DMS114 treated with DMSO at 0.1 percent for 48 hours (cell line): ENCODE results near the gene DRG2.
A peak's percentile ranks its signal among the peaks of the same experiment; 100 is the strongest.

Experiments used
- DNase-seq: peaks from one replicate; lab custom pipeline; 2025; ENCODE audit not compliant: unreplicated experiment; lab: John Stamatoyannopoulos, UW

DRG2 gene, protein sequence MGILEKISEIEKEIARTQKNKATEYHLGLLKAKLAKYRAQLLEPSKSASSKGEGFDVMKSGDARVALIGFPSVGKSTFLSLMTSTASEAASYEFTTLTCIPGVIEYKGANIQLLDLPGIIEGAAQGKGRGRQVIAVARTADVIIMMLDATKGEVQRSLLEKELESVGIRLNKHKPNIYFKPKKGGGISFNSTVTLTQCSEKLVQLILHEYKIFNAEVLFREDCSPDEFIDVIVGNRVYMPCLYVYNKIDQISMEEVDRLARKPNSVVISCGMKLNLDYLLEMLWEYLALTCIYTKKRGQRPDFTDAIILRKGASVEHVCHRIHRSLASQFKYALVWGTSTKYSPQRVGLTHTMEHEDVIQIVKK

DNA sequence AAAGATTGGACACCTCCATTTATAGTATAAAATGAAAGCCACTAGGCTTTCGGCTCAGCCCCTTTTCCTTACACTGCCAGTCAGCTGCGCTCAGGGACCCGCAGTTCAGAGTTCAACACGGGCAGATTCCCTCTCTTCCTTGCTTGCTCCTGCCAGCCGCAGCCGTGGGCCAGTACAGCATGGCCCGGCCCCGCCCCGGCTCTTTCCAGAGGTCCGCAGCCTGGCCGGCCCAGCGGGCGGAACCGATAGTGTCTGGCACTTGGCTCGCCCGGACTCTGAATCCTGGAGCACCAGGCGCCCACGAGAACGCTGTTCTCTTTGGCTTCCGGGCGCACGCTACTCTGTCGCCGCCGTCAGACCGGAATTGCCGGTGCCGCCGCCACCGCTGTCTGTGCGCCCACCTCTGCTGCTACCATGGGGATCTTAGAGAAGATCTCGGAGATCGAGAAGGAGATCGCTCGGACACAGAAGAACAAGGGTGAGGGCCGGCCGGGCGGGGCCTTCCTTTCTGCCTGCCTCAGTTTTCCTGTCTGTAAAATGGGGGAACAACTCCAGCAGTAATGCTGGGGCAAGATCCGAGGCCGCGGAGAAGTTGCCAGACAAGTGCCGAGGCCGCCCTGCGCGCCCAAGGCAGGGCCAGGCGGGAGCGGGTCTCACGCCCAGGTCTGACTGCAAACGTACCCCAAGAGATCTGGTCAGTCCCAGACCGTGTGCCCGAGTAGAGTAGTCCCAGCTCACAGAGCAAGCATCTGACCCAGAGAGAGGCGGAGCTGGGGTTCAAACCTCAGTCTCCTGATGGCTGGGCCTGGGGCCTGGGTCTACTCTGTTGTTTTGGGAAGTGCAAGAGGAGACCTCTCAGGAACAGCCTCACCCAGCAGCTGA, at the start of gene DRG2:
DRG2 (plus strand) TSS at position 339 of the 882 bp plus-strand sequence; CDS start at position 415, 76 bp downstream.
- peak; percentile 28 for DNase-seq

DNA sequence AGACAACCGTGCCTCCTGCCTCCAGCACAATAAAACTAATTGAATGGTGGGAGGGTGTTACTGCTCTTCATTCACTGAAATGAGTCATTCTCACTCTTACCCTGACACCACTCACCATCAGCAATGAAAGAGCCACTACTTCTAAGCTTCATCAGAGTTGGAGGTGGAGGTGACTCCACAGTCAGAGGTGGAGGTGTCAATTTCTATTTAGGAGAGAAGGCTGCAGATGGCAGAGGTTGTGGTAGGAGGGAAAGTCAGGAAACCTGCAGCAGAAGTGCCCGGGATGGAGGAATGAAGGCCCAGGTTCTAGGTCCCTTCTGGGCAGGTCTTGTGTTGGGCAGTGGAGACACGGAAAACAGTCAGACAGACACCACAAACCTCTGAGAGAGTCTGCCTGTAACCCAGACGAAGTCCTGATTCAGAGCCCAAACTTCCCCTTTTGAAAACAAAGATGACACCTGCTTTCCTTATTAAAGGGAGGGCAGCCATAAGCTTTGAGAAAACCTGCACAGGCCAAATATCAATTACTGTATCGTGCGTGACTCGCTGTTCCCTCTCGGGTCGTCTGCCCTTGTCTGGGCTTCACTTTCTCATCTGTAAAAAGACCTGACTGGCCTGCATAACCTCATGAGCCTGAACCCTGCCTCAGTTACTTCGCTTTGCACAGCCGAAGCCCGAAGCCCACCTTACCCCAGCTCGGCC, 49.4 kb upstream of the DRG2 start:
- no peak for DNase-seq

DNA sequence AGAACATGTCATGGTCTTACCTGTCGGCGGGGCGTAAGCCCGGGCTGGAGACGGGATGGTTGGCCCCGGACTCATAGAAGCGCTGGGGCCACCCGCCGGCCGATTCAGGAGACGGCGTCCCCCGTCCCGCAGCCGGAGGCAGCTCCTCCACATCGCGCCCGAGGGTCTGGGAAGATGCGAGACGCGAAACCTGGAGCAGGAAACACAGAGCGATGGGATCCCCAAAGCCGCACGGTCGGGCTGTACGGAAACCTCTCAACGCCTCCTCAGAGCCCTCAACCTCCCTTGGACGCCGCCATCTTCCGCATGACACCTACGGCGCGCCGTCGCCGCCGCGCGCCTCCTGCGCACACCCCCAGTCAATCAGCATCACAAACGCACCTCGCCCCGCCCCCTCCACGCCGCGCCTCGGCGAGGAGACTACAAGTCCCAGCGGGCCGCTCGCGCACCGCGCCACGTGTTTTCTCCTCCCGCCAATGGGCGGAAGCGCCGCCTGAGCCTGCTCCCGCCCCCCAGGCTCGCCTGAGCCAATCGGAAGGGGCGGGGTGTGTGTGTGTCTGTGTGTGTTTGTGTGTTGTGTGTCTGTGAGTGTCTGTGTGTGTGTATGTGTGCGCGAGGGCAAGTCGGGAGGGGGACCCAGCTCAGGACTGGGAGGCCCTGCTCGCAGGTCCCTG, 48.8 kb upstream of the DRG2 start, which contains the start of the genes ATPAF2 and GID4:
ATPAF2 (minus strand) TSS at position 308 of the 674 bp plus-strand sequence; CDS start at position 153, 155 bp downstream.
GID4 (plus strand) TSS at position 548 of the 674 bp plus-strand sequence; CDS start at position 605, 57 bp downstream.
- DNase-seq, result peak; percentile 65

DNA sequence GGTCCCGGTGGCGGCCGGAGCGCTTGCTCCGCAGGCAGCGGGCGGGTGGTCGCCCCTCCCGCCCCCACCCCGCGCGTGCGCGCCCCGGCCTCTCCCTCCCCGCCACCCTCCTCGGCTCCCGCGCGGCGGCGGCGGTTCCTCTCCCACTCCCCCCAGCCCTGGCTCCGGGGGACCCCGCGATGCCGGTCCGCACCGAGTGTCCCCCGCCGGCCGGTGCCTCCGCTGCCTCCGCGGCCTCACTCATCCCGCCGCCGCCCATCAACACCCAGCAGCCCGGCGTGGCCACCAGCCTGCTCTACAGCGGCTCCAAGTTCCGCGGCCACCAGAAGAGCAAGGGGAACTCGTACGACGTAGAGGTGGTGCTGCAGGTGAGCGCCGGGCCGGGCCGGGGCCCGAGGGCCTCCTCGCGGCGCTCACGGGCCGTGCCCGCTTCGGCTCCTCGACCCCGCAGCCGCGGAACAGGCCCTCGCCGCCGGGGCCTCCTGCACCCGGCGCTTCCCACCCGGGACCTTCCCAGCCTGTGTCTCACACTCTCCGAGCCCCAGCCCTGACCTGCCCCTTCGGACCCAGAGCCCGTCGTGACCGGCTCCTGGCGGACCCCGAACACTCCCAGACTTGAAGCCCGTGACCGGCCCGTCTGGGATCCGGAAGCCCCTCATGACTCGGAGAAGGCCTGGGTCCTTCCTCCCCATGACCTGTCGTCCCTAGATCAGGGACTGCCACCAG, 48.0 kb upstream of the DRG2 start:
- no peak for DNase-seq

DNA sequence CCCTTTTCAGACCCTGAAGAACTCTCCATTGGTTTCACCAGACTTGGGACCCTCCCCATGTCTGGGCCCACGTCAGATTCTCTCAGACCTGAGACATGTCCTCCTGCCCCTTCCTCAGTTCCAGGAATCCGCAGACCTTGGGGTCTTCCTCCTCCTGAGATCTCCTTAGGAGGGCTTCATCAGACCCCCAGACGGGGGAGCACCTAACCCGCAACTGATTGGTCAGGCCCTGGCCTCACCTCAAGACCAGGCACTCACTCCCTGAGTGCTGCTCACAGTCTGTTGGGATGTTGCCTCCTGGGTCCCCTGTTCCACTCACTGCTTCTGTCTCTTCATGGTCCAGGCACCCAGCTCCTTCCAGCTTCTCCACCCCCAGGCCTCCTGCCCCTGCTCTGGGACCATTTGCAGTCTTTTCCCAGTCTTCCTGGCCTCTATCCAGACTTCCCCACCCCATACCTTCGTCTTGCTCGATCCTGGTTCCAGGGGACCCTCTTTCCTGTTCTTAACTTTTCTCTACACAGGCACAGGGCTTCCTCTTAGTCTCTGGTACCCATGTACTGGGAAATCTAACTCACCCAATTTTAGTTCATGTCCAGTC, 47.4 kb upstream of the DRG2 start:
- DNase-seq, result no peak

DNA sequence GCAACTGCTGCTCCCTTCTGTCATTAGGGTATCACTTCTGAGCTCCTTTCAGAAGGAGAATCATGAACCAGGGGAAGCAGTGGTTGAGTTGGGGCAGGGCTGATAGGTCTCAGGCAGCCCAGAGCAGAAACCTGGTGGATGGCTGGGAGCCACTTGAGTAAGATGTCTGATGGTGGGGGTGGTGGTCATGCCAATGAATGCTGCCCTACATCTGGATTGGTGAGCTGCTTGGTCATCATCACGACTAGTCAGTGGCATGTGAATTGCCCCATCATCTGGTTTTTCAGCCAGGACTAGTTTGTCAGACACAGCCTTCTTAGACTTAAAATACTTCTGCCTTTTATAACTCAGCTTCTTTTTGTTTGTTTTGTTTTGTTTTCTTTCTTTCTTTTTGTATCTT, 46.0 kb upstream of the DRG2 start:
- DNase-seq, result no peak

DNA sequence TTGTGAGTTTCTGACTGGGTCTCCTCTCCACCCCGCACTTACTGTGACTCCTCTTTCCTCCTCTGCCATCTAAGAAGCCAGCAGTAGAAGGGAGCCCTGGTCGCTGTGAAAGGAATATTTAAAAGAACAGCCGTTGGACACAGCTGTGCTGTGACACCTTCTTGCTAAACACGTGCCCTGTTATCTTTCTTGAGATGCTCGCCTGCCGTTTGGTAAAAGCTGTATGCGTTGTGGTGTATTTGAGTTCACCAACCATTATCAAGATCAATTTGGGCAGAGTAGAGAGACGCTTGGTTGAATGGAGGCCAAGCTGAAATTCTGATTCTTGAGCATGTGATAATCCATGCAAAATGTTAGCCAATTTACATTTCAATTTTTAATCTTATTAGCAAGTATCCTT, 44.8 kb upstream of the DRG2 start:
- DNase-seq, result no peak

DNA sequence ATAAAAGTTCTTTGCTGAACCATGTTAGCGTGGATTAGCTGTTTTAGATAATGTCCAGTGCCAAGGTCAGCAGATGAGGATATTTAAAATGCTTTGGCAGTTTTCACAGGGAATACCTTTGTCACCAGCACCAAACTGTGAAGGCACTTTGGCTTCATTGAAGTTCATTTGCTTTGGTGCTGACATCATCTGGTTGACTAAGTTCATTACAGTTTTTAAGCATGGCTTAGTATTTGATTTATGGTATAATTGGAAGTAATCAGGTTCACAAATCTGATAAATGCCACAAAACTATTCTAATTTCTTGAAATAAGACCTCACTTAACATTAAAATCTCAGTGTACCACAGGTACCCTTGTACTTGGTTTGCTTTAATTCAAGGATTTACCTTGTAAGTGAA, 44.3 kb upstream of the DRG2 start:
- DNase-seq, result no peak

DNA sequence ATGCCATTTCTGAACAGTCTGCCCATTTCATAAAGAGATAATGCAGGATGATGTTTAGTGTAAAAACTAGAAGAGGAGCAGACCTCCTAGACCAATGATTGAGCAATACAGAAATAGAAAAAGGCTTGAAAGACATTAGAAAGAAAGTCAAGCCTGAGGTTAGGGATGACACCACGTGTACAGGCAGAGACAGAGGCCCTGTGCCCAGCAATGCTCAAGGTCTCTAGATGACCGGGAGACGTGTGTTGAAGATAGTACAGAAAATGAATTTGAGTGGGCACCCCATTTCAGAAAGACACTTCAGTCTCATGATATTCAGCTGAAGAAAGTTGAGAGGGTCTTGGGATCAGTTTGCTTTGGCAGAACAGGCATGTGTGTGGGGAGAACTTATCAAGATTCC, 43.1 kb upstream of the DRG2 start:
- no peak for DNase-seq

DNA sequence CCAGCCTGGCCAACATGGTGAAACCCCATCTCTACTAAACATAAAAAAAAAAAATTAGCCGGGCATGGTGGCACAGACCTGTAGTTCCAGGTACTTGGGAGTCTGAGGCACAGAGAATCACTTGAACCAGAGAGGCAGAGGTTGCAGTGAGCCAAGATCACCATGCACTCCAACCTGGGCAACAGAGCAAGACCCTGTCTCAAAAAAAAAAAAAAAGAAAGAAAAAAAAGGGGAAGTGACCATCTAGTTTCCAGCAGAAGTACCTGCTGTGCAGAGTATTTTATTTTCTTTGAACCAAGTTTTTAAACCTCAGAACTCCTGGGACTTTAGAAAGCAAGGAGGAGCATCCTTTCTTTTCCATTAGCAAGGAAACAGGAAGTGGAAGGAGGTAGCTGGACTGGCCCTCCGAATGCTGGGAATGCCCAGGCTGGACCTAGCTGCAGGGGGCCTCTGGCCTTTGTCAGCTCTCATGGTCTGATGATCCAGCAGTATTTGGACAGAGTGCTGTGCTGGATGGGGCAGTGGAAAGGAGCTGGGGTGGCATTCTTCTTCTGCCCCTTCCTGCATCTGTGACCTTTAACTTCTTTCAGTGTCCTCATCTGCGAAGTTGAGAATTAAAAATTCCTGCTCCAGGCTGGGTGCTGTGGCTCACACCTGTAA, 41.9 kb upstream of the DRG2 start:
- no peak for DNase-seq

DNA sequence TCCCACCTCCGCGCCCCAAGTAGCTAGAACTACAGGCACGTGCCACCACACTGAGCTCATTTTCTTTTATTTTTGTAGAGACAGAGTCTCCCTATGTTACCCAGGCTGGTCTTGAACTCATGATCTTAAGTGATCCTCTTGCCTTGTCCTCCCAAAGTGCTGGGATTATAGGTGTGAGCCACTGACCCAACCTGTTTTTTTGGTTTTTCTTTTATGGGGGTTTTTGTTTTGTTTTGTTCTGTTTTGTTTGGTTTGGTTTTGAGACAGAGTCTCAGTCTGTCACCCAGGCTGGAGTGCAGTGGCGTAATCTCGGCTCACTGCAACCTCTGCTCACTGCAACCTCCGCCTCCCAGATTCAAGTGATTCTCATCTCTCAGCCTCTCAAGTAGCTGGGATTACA, 32.2 kb upstream of the DRG2 start:
- no peak for DNase-seq

DNA sequence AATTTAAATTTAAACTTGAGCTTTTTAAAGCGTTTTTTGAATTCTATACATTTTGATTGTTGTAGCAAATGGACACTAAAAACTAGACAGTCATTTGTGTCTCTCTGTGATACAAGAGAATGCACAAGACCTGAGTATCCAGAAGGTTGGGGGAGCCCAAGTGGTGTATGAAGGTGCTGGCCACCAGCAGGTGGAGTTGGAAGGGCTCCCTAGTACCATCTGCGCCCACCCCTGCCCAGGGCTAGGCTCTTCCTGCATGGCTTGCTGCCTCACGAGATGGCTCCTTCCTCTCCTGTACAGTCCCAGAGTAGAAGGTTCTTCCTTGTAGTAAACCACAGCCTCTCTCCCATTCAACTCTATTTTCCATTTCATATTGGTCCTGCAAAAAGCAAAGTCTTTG, 31.5 kb upstream of the DRG2 start:
- no peak for DNase-seq

DNA sequence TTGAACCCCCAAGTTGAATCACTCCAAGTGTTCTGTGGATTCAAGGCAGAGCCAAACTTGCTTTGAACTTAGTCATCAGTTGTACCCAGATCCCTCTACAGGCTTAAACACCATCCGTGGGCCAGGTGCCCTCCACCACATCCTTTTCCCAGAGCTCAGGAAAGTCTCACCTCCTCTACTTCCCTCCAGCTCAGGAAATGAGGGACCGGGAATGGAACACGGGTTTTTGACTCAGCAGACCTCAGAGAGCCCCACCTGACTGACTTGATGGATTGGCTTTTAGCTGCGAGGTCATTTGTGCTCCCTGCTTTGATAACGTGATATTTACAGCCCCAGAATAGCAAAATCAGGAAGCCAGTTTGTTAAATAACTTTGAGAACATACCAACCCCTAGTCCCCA, 28.5 kb upstream of the DRG2 start:
- no peak for DNase-seq

DNA sequence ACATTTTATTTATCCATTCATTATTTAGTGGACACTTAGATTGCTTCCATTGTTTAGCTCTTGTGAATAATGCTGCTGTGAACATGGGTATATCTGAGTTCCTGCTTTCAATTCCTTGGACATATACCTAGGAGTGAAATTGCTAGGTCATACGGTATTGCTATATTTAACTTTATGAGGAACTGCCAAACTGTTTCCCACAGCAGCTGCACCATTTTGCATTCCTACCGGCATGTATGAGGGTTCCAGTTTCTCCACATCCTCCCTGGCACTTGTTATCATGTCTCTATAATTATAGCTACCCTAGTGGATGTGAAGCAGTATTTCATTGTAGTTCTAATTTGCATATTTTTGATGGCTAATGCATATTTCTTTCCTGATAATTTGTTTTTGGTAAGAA, 23.7 kb upstream of the DRG2 start:
- DNase-seq, result no peak

DNA sequence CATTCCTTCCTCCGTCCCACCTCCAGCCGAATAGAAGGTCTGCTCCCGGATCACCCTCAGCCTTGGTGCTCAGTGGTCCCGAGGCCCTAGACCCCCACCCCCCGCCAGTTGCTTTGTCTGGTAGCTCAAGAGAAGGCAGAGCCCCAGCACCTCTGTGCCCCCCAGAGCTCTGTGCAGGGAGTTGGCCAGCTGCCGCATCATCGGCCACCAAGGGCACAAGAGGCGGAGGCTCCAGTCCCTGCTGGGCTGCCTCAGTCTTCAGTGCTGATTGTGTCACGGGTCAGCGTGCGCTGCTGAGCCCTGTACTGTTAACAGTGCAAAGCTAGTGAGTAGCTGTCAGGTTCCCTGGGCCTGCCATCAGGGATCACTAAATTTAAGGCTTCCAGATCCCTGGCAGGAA, 22.2 kb upstream of the DRG2 start:
- no peak for DNase-seq

DNA sequence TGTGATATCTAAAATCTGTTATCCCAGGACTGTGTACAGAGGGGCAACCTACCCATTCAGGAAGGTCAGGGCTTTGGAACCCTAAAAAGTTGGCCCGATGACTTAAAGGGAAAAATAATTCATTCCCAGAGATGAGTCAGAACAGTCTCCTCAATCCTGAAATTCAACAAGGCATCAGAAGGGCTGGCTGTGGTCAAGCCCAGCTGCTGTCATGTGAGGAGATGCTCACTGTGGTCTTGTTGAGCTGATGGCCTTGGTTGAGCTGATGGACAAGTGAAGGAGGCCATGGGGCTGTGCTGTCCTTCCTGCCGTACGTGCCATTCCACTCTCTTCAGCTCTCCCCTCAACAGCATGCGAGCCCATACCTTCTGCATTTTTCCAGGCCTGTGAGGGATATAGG, 20.9 kb upstream of the DRG2 start:
- DNase-seq, result no peak

DNA sequence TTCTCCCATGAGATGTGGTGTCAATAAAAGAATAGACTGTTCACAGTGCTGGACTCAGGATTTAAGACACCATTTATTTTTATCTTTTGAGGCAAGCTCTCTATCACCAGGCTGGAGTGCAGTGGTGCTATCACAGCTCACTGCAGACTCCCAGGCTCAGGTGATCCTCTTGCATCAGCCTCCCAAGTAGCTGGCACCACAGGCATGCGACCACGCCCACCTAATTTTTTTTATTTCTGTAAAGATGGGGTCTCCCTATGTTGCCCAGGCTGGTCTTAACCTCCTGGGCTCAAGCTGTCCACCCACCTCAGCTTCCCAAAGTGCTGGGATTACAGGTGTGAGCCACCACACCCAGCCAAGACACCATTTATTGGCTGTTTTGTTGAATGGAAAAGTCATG, 18.6 kb upstream of the DRG2 start:
- DNase-seq, result no peak

DNA sequence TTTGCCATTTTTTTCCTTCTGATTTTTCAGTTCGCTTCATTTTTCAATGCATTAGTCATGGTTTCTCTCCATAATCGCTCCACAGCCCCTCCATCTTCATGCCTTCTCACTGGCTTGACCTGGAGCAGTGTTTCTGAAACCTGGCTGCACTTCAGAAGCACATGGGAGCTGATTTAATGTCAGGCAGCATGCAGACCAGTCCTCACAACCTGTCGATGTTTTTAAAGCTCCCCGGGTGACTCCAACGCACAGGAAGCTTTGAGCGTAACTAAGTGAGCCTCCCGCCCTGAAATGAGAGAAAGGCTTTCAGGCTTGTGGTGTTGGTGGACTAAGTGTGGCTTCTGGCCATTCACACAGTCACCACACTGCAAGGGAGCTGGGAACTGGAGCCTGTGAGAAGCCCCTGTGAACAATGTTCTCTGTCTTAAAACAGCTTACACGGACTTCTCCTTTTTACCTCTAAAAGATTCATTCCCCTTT, 16.8 kb upstream of the DRG2 start:
- DNase-seq, result no peak

DNA sequence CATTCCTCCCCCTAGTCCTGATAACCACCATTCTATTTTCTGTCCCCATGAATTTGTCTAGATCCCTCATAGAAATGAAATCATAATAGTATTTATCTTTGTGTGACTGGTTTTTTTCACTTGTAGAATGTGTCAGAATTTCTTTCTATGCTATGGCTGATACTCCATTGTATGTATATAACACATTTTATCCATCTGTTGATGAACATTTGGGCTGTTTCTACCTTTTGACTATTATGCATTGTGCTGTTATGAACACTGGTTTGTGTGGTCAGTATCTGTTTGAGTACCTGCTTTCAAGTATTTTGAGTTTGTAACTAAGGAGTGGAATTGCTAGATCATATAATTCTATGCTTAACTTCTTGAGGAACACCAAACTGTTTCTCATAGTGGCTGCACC, 16.0 kb upstream of the DRG2 start:
- DNase-seq, result no peak
